Testis (tissue), 3 donors: Measurements from ENCODE around the gene ABO. TPM values are rescaled to one million over a fixed set of nuclear protein-coding genes. Genes with fewer than 3 reads are reported as not detected.
A peak's percentile ranks its signal among the peaks of the same experiment; 100 is the strongest.

Experiments
- DNase-seq: peaks from one replicate; pipeline ENCODE4 v3.0.0-alpha.2; 2019
- H3K27ac ChIP-seq, 2 donors: fragments of 200-600 bp; sonication (generic); one replicate each; pipeline ENCODE4 v1.5.1; 2019
- H3K27me3 ChIP-seq: fragments of 200-600 bp; sonication (generic); one replicate; pipeline ENCODE4 v1.5.1; 2019
- H3K36me3 ChIP-seq: fragments of 200-600 bp; sonication (generic); one replicate; pipeline ENCODE4 v1.5.1; 2017; ENCODE audit warnings: low read depth; ENCODE audit errors: missing control alignments
- H3K4me1 ChIP-seq: fragments of 200-600 bp; sonication (generic); one replicate; pipeline ENCODE4 v1.5.1; 2019
- H3K4me3 ChIP-seq, 2 donors: fragments of 200-600 bp; sonication (generic); one replicate each; pipeline ENCODE4 v1.5.1; 2017 to 2019
- H3K9me3 ChIP-seq: fragments of 200-600 bp; sonication (generic); one replicate; pipeline ENCODE4 v1.5.1; 2017
- CTCF ChIP-seq, 3 experiments: fragments of 450-650 bp in 2 of 3; fragments of 200-600 bp in 1 of 3; sonication (generic) in 1 of 3; IDR thresholded peaks; one replicate each; pipeline ENCODE4 v1.5.1; 2016 to 2019; ENCODE audit warnings: antibody characterized with exemption in 3 of 3, mild to moderate bottlenecking in 2 of 3, moderate library complexity in 1 of 3
- POLR2A ChIP-seq: fragments of 450-650 bp; IDR thresholded peaks from one replicate; pipeline ENCODE4 v1.6.1; 2017; ENCODE audit warnings: antibody characterized with exemption, mild to moderate bottlenecking, moderate library complexity
- WGBS, 2 donors: methylation state at CpG; one replicate each; pipeline ENCODE4 v1.1.5; 2018; 5-methylcytosine and 5-hydroxymethylcytosine counted together
- intact Hi-C: fragments of 100-400 bp; cut with DNase I; formaldehyde crosslinking; loops from one replicate; pipeline ENCODE4 v1.15.1; 2023; ENCODE audit warnings: low total_unique reads
- polyA plus RNA-seq: library from polyadenylated mRNA; stranded (reverse); fragments of 350-450 nt; fragmentation: Illumina TruSeq; extraction: RNeasy Lipid Tissue Mini Kit (QIAGEN cat#74804); gene quantifications from one replicate; pipeline ENCODE4 v1.2.3, GENCODE V29; 2014; ENCODE audit warnings: low read depth, low replicate concordance; ENCODE audit not compliant: insufficient read depth
- total RNA-seq, 2 donors: library from RNA; depleted of rRNA; stranded (reverse); fragments of >200 nt; gene quantifications; one replicate each; pipeline ENCODE4 v1.2.3, GENCODE V29; 2016

Gene ABO
- total and polyA plus RNA-seq, 3 donors from 2014 or later, result 10.4 to 31.1 (median 25.6) TPM

- Histone ChIP-seq H3K9me3 (no peaks in the 10 kb centered on the region), H3K4me3 (no peak overlapping the region), H3K27me3 (no peaks in the 10 kb centered on the region), H3K4me1 (no peaks in the 10 kb centered on the region), H3K27ac (no peak overlapping the region), H3K36me3 (no peaks in the 10 kb centered on the region)
- WGBS, 2 donors, result 65 to 71% methylated on average over 7 of the region's 7 CpGs
- TF ChIP-seq CTCF (IDR thresholded peaks at IDR 0.05) (no peak), POLR2A (no peak)
- intact Hi-C loops, result no loop called here
- no peak for DNase-seq
Measured at GRCh38 chr9:133282464-133283238, 7.7 kb upstream of the ABO start.

GRCh38 chr9:133280392-133280791 is 5.4 kb upstream of the ABO start:
- intact Hi-C loops, result no loop called here
- TF ChIP-seq CTCF (IDR thresholded peaks at IDR 0.05) (no peak), POLR2A (no peak)
- H3K36me3 ChIP-seq, result no peaks in the 10 kb centered on the region
- no peaks in the 10 kb centered on the region for H3K4me1 ChIP-seq
- H3K4me3 ChIP-seq, result no peak overlapping the region
- DNase-seq, result peak; percentile 4
- H3K27me3 ChIP-seq, result no peaks in the 10 kb centered on the region
- no peak overlapping the region for H3K27ac ChIP-seq
- WGBS, 2 donors, result 54 to 75% methylated on average over 5 of the region's 5 CpGs
- H3K9me3 ChIP-seq, result no peaks in the 10 kb centered on the region

- intact Hi-C loops, result no loop called here
- Histone ChIP-seq H3K27me3 (no peaks in the 10 kb centered on the region), H3K4me3 (peak overlapping the region in 1 of 2 donors; percentile 6), H3K4me1 (peaks cover under 1% of the 10 kb centered on the region), H3K36me3 (no peaks in the 10 kb centered on the region), H3K9me3 (no peaks in the 10 kb centered on the region), H3K27ac (no peak overlapping the region)
- peak; percentile 55 for DNase-seq
- 61 to 66% methylated on average over 11 to 12 of the region's 12 CpGs for WGBS, 2 donors
- TF ChIP-seq POLR2A (no peak), CTCF (IDR thresholded peaks at IDR 0.05) (no peak)
Measured at GRCh38 chr9:133278161-133279114, 3.4 kb upstream of the ABO start.

GRCh38 chr9:133277467-133277866 is 2.5 kb upstream of the ABO start:
- intact Hi-C loops, result no loop called here
- Histone ChIP-seq H3K4me3 (no peak overlapping the region), H3K27ac (no peak overlapping the region), H3K27me3 (no peaks in the 10 kb centered on the region), H3K9me3 (no peaks in the 10 kb centered on the region), H3K36me3 (no peaks in the 10 kb centered on the region), H3K4me1 (peaks cover 7% of the 10 kb centered on the region)
- 76 to 89% methylated on average over 2 to 4 of the region's 4 CpGs for WGBS, 2 donors
- no peak for DNase-seq
- no peak for TF ChIP-seq CTCF (IDR thresholded peaks at IDR 0.05)
- TF ChIP-seq POLR2A, result no peak
